ENCODE data around the gene ZNF592.

ZNF592 gene

GRCh38 chr15:84847382-84847781 is 99.0 kb downstream of the ZNF592 start:
- in situ Hi-C loops (cut with HindIII; ENCODE audit: low sequenced_read_pairs), result no loop called here
- TF ChIP-seq CTCF (IDR thresholded peaks at IDR 0.05; ENCODE audit: low read depth, low read length, missing control alignments), result no peak
- no peak for DNase-seq (ENCODE audit: low read depth)
- H3K4me3 ChIP-seq (ENCODE audit: low read depth, low read length), result no peak overlapping the region

- DNase-seq (ENCODE audit: low read depth), result no peak
- in situ Hi-C loops (cut with HindIII; ENCODE audit: low sequenced_read_pairs), result no loop called here
- TF ChIP-seq CTCF (IDR thresholded peaks at IDR 0.05; ENCODE audit: low read depth, low read length, missing control alignments), result no peak
- no peak overlapping the region for H3K4me3 ChIP-seq (ENCODE audit: low read depth, low read length)
Observed at GRCh38 chr15:84852212-84852611, 103.8 kb downstream of the ZNF592 start.

- no peak for DNase-seq (ENCODE audit: low read depth)
- TF ChIP-seq CTCF (IDR thresholded peaks at IDR 0.05; ENCODE audit: low read depth, low read length, missing control alignments), result no peak
- H3K4me3 ChIP-seq (ENCODE audit: low read depth, low read length), result no peak overlapping the region
- in situ Hi-C loops (cut with HindIII; ENCODE audit: low sequenced_read_pairs), result no loop called here
Observed at GRCh38 chr15:84855136-84855535, 106.7 kb downstream of the ZNF592 start.

GRCh38 chr15:84855765-84856164 is 107.4 kb downstream of the ZNF592 start:
- no peak for DNase-seq (ENCODE audit: low read depth)
- in situ Hi-C loops (cut with HindIII; ENCODE audit: low sequenced_read_pairs), result no loop called here
- H3K4me3 ChIP-seq (ENCODE audit: low read depth, low read length), result no peak overlapping the region
- TF ChIP-seq CTCF (IDR thresholded peaks at IDR 0.05; ENCODE audit: low read depth, low read length, missing control alignments), result no peak

All from astrocyte of the cerebellum (primary cell).